GM21723 (cell line): ENCODE measurements around the gene SLC2A6.
"Not testable (repeated sequence)": the region's sequence is repeated elsewhere in the genome, so short reads cannot be mapped to it uniquely, and the experiment has no call there.

Experiments
- ATAC-seq: cut with Tn5 transposase; IDR thresholded peaks from one replicate; pipeline ENCODE4 v1.9.1; 2021; ENCODE audit warnings: mild to moderate bottlenecking, moderate library complexity; ENCODE audit not compliant: unreplicated experiment

SLC2A6 gene

GRCh38 chr9:133463234-133463863 is 15.6 kb downstream of the SLC2A6 start:
- ATAC-seq = no peak

DNA sequence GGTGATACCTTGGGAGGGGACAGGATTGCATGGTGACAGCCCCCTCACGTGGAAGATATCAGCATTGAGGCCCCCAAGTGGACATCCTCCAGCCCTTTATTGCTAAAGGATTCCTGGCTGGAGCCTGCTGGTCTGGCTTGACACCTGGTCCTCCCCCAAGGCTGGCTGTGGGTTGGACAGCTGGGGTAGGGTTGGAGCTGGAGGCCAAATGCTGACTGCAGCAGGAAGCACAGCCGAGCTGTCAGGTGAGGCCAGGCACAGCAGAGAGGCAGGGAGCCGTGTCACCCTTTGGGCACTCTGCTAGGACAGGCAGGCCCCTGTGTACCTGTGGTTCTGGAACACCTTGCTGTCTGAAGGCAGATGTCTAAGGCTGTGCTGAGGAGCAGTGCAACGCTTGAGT is 16.9 kb downstream of the SLC2A6 start:
- no peak for ATAC-seq

- peak; percentile 12 for ATAC-seq
Observed at GRCh38 chr9:133460405-133461175, 18.3 kb downstream of the SLC2A6 start.

DNA sequence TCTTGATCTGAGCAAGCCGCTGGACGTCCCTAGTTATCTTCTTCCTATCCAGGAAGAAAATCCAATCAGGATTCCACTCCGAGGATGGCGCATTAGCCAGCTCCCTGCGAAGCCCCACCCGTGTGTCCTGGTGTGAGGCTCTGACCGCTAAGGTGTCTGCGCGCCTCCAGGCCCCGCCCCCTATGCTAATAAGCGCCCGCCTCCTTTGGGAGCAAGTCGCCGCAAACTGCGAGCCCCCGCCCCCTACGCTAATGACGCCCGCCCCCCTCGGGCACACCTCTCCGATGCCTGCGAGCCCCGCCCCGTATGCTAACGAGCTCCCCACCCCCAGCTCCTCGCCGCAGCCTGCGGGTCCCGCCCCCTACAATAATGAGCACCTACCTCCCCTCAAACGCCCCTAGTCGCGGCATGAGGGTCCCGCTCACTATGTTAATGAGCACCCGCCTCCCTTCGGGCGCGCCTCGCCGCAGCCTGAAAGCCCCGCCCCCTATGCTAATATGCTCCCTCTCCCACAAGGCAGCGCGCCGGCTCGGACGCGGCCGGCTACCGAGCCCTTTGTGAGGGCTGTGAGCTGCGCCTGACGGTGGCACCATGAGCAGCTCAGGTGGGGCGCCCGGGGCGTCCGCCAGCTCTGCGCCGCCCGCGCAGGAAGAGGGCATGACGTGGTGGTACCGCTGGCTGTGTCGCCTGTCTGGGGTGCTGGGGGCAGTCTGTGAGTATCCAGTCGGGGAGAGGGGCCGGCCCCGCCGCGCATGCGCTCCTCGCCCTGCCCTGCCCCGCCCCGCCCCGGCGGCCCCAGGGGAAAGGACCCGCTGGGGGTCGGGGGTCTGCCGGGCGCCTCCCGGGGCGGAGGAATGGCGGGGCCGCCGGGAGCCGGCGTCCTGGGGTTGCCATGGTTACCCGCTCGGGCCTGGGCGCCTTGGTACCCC is 19.2 kb downstream of the SLC2A6 start, which contains the start of gene CACFD1:
CACFD1 (plus strand) TSS at position 503 of the 929 bp plus-strand sequence; CDS start at position 592, 89 bp downstream.
- peak; percentile 79 for ATAC-seq

DNA sequence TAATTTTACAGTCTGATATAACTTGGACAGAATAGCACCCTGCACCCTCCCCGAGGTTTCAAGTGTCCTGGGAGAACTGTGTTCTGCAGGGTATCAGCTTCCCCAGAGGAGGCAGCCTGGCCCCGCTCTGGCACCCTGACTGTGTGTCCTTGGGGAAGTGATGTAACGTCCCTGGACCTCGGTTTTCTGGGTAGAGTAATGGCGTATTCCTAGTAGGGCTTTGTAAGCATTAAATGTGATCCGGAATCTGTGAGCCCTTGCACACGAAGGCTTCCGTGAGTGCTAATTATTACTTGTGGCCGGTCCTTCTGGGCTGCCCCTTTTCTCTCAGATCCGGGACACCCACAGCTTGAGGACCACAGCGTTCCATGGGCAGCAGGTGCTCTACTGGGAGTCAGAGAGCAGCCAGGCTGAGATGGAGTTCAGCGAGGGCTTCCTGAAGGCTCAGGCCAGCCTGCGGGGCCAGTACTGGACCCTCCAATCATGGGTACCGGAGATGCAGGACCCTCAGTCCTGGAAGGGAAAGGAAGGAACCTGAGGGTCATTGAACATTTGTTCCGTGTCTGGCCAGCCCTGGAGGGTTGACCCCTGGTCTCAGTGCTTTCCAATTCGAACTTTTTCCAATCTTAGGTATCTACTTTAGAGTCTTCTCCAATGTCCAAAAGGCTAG is 20.1 kb downstream of the SLC2A6 start:
- ATAC-seq = no peak

DNA sequence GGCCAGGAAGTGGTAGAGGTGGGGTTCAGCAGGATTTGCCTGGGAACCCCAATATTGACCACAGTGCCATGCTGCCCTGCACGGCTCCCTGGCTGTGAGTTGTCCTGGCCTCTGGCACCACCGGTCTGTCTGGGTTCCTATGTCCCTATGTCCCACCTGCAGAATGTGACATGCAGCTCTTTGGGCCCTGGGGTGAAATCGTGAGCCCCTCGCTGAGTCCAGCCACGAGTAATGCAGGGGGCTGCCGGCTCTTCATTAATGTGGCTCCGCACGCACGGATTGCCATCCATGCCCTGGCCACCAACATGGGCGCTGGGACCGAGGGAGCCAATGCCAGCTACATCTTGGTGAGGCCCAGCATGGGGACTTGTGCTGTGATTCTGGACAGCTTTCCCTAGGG is 21.2 kb downstream of the SLC2A6 start:
- no peak for ATAC-seq

GRCh38 chr9:133457233-133457632 is 21.7 kb downstream of the SLC2A6 start:
- ATAC-seq = no peak

GRCh38 chr9:133456409-133456808 is 22.5 kb downstream of the SLC2A6 start:
- no peak for ATAC-seq

GRCh38 chr9:133455936-133456335 is 23.0 kb downstream of the SLC2A6 start:
- ATAC-seq = no peak

- no peak for ATAC-seq
Observed at GRCh38 chr9:133454943-133455673, 23.8 kb downstream of the SLC2A6 start.

DNA sequence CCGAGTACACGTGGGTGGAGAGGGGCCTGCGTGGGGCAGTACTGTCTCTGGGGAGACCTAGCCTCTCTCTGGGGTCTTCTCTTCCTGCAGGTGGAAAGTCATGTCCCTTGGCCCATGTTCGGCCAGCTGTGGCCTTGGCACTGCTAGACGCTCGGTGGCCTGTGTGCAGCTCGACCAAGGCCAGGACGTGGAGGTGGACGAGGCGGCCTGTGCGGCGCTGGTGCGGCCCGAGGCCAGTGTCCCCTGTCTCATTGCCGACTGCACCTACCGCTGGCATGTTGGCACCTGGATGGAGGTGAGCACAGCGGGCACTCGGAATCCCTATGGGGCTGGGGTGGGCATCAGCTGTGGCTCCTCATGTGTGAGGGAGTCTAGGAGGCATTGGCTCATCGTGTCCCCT is 24.6 kb downstream of the SLC2A6 start:
- no peak for ATAC-seq

DNA sequence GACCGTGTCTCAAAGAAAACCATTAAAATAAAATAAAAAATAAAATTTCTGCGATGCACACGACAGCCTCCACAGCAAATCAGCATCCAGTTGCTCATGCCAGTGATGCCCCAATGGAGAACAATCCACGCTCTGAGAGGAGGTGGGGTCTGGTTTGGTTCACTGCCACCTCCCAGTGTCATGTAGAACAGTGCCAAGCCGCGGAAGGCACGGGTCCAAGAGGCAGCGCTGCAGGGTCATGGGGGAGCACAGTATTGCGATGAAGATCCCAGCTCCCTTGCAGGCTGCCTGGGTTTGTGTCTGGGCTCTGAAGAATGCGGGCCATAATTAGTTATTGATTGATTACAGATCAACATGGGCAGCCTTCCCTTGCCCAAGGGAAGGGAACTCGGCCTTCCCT is 25.2 kb downstream of the SLC2A6 start:
- no peak for ATAC-seq

DNA sequence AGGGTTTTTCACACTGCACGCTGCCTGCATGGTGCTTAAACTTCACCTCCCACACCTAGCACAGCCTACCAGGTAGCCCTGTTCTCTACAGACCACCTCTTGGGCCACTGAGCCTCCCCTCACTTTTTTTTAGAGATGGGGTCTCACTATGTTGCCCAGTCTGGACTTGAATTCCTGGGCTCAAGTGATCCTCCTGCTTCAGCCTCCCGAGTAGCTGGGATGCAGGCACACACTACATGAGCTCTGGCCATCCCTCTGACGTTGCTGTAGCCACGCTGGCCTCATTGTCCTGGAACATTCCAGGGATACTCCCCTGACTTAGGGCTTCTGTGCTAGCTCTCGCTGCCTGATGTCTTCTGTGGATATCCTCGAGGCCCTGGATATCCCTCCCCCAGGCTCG is 26.3 kb downstream of the SLC2A6 start:
- ATAC-seq = no peak

- not testable (repeated sequence) for ATAC-seq
Observed at GRCh38 chr9:133451865-133452264, 27.0 kb downstream of the SLC2A6 start.

DNA sequence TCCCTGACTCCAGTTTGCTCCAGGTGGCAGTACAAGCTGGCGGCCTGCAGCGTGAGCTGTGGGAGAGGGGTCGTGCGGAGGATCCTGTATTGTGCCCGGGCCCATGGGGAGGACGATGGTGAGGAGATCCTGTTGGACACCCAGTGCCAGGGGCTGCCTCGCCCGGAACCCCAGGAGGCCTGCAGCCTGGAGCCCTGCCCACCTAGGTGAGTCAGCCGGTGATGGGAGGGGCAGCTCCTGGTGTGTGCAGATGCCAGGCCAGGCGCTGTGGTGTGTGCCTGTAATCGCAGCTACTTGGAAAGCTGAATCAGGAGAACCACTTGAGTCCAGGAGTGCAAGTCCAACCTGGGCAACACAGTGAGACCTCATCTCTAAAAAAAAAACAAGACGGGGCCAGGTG is 29.1 kb downstream of the SLC2A6 start:
- ATAC-seq = no peak

DNA sequence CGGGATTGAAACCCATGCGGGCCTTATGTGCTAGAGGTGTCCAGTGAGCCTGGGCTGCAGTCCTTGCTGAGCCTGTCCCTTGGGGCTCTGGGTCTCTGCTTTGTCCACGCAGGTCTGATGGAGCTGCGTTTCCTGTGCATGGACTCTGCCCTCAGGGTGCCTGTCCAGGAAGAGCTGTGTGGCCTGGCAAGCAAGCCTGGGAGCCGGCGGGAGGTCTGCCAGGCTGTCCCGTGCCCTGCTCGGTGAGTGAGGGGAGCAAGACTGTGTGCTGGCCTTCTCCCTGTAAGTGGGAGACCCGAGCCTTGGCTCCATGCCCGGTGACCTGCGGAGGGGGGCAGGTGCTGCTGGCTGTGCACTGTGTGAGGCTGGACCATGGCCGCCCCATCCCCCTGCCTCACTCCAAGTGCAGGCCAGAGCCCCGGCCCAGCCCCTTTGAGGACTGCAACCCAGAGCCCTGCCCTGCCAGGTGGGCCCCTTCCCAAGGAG is 30.4 kb downstream of the SLC2A6 start:
- no peak for ATAC-seq

- ATAC-seq = no peak
Observed at GRCh38 chr9:133445293-133445969, 33.5 kb downstream of the SLC2A6 start.

DNA sequence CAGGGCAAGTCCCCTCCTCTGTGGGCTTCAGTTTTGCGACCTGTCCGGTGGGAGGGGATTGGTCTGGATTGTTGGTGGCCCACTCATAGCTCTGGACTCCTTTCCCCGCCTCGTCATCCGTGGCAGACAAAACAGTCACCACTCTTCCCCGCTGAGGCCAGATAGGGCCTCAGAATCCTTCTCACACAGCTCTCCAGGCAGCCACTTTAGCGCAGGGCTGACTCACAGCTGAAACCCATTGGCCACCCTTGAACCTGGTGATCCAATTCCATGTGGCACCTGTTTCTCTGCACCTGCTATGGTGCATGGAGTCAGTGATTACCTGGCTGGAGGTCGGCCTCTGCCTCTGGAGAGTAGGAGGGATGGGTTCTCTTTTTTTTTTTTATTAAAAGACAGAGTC is 34.9 kb downstream of the SLC2A6 start:
- no peak for ATAC-seq

DNA sequence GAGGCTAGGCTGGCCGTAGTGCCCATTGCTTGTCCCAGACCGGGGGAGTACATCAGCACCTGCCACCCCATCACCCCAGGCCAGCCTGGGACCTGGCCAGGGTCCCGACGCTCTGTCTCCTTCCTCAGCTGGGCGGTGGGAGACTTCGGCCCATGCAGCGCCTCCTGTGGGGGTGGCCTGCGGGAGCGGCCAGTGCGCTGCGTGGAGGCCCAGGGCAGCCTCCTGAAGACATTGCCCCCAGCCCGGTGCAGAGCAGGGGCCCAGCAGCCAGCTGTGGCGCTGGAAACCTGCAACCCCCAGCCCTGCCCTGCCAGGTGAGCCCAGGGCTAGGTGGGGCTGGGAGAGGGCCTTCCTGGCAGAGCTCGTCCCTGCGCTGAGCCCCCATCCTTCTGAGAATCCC is 35.7 kb downstream of the SLC2A6 start:
- no peak for ATAC-seq
